DND-41 (cell line): ENCODE results near the gene GCFC2.
"Not testable (repeated sequence)": the region's sequence is repeated elsewhere in the genome, so short reads cannot be mapped to it uniquely, and the experiment has no call there.

Experiments used
- ATAC-seq: fragments of 200-7000 bp; cut with Tn5 transposase; 3 replicates; pipeline ENCODE4 v1.9.1; 2021; ENCODE audit warnings: low read depth; ENCODE audit not compliant: insufficient read depth
- DNase-seq: peaks from one replicate; pipeline ENCODE4 v3.0.0-alpha.2; 2020
- H2AFZ ChIP-seq: 2 replicates; pipeline ENCODE4 v1.6.0; 2012; ENCODE audit warnings: low read depth, low read length
- H3K27ac ChIP-seq: 2 replicates; pipeline ENCODE4 v1.5.1; 2012; ENCODE audit warnings: low read length, inconsistent platforms
- H3K27me3 ChIP-seq: fragments of 200-600 bp; sonication (generic); 2 replicates; pipeline ENCODE4 v1.6.0; 2012; ENCODE audit warnings: low read length, mild to moderate bottlenecking, inconsistent platforms; ENCODE audit not compliant: insufficient read depth, poor library complexity
- H3K36me3 ChIP-seq: 2 replicates; pipeline ENCODE4 v1.5.1; 2012; ENCODE audit warnings: low read length, inconsistent platforms; ENCODE audit not compliant: insufficient read depth
- H3K4me1 ChIP-seq: 2 replicates; pipeline ENCODE4 v1.5.1; 2012; ENCODE audit warnings: mild to moderate bottlenecking, low read length; ENCODE audit not compliant: insufficient read depth
- H3K4me2 ChIP-seq: 2 replicates; pipeline ENCODE4 v1.6.0; 2012; ENCODE audit warnings: mild to moderate bottlenecking, moderate library complexity, low read length, inconsistent platforms; ENCODE audit not compliant: insufficient read depth
- H3K4me3 ChIP-seq, 2 experiments: fragments of 200-600 bp in 1 of 2; shearing (Covaris generic) in 1 of 2; 2 replicates each; pipeline ENCODE4 v1.5.1; 2012 to 2016; ENCODE audit warnings: inconsistent platforms in 2 of 2, low read length in 2 of 2, mild to moderate bottlenecking in 2 of 2, low read depth in 1 of 2, moderate library complexity in 1 of 2
- H3K79me2 ChIP-seq: 2 replicates; pipeline ENCODE4 v1.6.0; 2012; ENCODE audit warnings: low read length, inconsistent platforms; ENCODE audit not compliant: insufficient read depth
- H3K9ac ChIP-seq: 2 replicates; pipeline ENCODE4 v1.6.0; 2012; ENCODE audit warnings: low read depth, mild to moderate bottlenecking, inconsistent platforms, low read length, moderate library complexity
- H3K9me3 ChIP-seq: 2 replicates; pipeline ENCODE4 v1.5.1; 2012; ENCODE audit warnings: low read length, moderate library complexity, mild to moderate bottlenecking, inconsistent platforms; ENCODE audit not compliant: insufficient read depth, severe bottlenecking
- H4K20me1 ChIP-seq: 2 replicates; pipeline ENCODE4 v1.6.0; 2012; ENCODE audit warnings: low read length; ENCODE audit not compliant: insufficient read depth
- EZH2 ChIP-seq: IDR thresholded peaks from 3 replicates; pipeline ENCODE4 v1.6.1; 2012; ENCODE audit warnings: borderline replicate concordance, low read depth, mild to moderate bottlenecking, moderate library complexity, low read length, inconsistent platforms; ENCODE audit not compliant: severe bottlenecking
- TF ChIP-seq, protein P1 (sequence below): IDR thresholded peaks from 2 replicates; pipeline ENCODE4 v1.5.1; 2012; ENCODE audit warnings: borderline replicate concordance, low read length, moderate library complexity, mild to moderate bottlenecking; ENCODE audit not compliant: poor library complexity, severe bottlenecking; ENCODE audit errors: extremely low read depth

The GCFC2 gene

DNA sequence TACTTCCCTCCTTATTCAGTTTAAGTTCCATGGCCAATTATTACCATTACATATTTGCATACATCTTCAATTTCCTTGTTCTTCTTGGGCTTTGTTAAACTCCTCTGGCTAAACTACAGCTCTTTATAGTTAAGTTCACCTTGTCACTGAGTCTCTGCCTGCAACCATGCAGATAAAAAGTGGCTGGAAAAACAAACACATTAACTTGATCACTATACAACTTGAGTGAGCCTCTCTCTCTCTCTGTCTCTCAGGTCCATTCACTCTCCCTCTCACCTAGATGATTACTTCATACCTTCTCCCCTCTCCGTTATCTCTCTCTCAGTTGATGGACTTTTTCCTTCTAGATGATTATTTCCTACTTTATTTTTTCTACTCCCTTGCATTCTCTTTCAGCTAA lies 30.3 kb downstream of the GCFC2 start:
- H3K36me3 ChIP-seq: peaks cover 32% of the 10 kb centered on the region
- no peak for DNase-seq
- TF ChIP-seq, protein P1, sequence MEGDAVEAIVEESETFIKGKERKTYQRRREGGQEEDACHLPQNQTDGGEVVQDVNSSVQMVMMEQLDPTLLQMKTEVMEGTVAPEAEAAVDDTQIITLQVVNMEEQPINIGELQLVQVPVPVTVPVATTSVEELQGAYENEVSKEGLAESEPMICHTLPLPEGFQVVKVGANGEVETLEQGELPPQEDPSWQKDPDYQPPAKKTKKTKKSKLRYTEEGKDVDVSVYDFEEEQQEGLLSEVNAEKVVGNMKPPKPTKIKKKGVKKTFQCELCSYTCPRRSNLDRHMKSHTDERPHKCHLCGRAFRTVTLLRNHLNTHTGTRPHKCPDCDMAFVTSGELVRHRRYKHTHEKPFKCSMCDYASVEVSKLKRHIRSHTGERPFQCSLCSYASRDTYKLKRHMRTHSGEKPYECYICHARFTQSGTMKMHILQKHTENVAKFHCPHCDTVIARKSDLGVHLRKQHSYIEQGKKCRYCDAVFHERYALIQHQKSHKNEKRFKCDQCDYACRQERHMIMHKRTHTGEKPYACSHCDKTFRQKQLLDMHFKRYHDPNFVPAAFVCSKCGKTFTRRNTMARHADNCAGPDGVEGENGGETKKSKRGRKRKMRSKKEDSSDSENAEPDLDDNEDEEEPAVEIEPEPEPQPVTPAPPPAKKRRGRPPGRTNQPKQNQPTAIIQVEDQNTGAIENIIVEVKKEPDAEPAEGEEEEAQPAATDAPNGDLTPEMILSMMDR: no peak
- no peak for TF ChIP-seq EZH2
- H2AFZ ChIP-seq: no peak overlapping the region
- H3K9me3 ChIP-seq: no peaks in the 10 kb centered on the region
- no peak for ATAC-seq
- H3K4me2 ChIP-seq: no peak overlapping the region
- no peaks in the 10 kb centered on the region for H4K20me1 ChIP-seq
- H3K4me3 ChIP-seq: no peak overlapping the region
- no peaks in the 10 kb centered on the region for H3K27me3 ChIP-seq
- H3K4me1 ChIP-seq: peaks cover 6% of the 10 kb centered on the region; the same call in 1 of the 2 replicates
- no peak overlapping the region for H3K27ac ChIP-seq
- no peak overlapping the region for H3K9ac ChIP-seq
- H3K79me2 ChIP-seq: no peaks in the 10 kb centered on the region

DNA sequence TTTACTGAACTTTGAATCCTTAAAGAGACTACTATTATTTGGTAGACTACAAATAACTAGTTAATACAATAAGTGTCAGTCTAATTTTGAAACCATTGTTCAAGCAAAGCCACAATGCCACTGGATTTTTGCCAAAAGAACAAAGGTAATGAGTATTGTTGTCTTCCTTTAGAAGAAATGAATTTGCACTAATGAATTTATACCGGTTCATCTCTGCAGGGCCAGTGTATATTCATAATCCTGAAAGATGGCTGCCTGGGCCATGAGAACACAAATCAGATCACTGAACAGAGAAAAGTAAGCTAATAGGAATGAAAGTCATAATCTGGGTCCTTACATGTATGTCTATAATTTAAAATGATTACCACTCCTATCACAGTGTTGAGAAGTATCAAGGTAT lies 31.2 kb downstream of the GCFC2 start:
- H3K79me2 ChIP-seq: no peaks in the 10 kb centered on the region
- no peak overlapping the region for H3K4me2 ChIP-seq
- peaks cover 25% of the 10 kb centered on the region for H3K36me3 ChIP-seq
- no peaks in the 10 kb centered on the region for H3K9me3 ChIP-seq
- no peak for ATAC-seq
- H2AFZ ChIP-seq: no peak overlapping the region
- TF ChIP-seq, protein P1: no peak
- TF ChIP-seq EZH2: no peak
- H3K27ac ChIP-seq: no peak overlapping the region
- no peak overlapping the region for H3K9ac ChIP-seq
- H4K20me1 ChIP-seq: no peaks in the 10 kb centered on the region
- H3K27me3 ChIP-seq: no peaks in the 10 kb centered on the region
- no peak overlapping the region for H3K4me3 ChIP-seq
- peaks cover 6% of the 10 kb centered on the region; the same call in 1 of the 2 replicates for H3K4me1 ChIP-seq
- no peak for DNase-seq

DNA sequence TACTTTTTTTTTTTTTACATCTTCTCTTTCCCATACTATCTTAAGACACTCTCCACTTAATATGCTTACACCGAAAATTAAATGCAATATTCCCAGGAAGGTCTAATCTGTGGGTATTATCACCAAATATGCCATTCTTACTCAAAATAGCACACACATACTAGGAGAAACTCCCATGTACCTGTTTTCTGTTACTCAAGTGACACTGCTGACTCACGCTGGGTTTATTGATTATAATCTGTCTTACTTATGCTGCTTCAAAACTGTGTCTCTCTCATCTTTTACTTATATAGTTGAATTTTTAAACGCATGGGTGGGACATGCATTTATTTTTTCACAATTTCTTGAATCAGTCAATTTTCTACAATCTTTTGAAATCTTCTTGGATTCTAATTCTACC lies 34.3 kb downstream of the GCFC2 start:
- no peak overlapping the region for H2AFZ ChIP-seq
- peaks cover 6% of the 10 kb centered on the region; the same call in 1 of the 2 replicates for H3K4me1 ChIP-seq
- DNase-seq (no peak), ATAC-seq (no peak)
- no peaks in the 10 kb centered on the region for H3K79me2 ChIP-seq
- H3K27ac ChIP-seq: no peak overlapping the region
- peaks cover 36% of the 10 kb centered on the region for H3K36me3 ChIP-seq
- H3K4me2 ChIP-seq: no peak overlapping the region
- no peak overlapping the region for H3K4me3 ChIP-seq
- no peak for TF ChIP-seq EZH2
- TF ChIP-seq, protein P1: no peak
- H3K9ac ChIP-seq: no peak overlapping the region
- no peaks in the 10 kb centered on the region for H4K20me1 ChIP-seq
- no peaks in the 10 kb centered on the region for H3K9me3 ChIP-seq
- H3K27me3 ChIP-seq: no peaks in the 10 kb centered on the region

DNA sequence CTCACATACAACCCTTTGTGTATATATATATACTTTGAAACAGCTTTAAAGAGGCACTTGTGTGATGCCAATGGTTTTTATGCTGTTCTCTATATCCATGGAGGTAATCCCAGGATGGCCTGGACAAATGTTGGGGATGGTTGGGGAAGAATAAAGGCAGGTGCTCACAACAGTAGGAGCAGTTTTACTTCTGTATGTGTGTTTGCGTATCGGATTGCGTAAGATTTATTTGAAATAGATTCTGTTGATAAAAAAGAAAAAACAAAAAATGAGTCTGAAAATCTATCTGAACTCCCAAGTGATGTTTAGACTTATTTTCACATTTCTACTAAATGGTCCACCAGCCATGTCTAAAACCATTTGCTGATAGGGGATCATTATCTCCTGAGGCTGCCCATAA lies 34.8 kb downstream of the GCFC2 start:
- H2AFZ ChIP-seq: no peak overlapping the region
- no peak overlapping the region for H3K9ac ChIP-seq
- H3K4me2 ChIP-seq: no peak overlapping the region
- H3K79me2 ChIP-seq: no peaks in the 10 kb centered on the region
- TF ChIP-seq, protein P1: no peak
- no peak for TF ChIP-seq EZH2
- no peaks in the 10 kb centered on the region for H3K27me3 ChIP-seq
- no peak overlapping the region for H3K4me3 ChIP-seq
- no peaks in the 10 kb centered on the region for H3K9me3 ChIP-seq
- no peak for ATAC-seq
- H3K27ac ChIP-seq: no peak overlapping the region
- H3K4me1 ChIP-seq: peaks cover 6% of the 10 kb centered on the region; the same call in 1 of the 2 replicates
- no peak for DNase-seq
- no peaks in the 10 kb centered on the region for H4K20me1 ChIP-seq
- H3K36me3 ChIP-seq: peaks cover 36% of the 10 kb centered on the region

DNA sequence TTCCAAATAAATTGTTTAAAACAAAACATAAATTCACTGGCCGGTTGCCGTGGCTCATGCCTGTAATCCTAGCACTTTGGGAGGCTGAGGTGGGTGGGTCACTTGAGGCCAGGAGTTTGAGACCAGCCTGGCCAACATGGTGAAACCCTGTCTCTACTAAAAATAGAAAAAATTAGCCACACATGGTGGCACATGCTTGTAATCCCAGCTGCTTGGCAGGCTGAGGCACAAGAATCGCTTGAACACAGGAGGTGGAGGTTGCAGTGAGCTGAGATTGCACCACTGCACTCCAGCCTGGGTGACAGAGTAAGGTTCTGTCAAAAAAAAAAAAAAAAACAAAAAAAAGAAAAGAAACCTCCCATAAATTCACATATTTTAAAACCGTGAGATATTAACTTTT lies 35.3 kb downstream of the GCFC2 start:
- not testable (repeated sequence) for H3K4me3 ChIP-seq, H3K9ac ChIP-seq, DNase-seq, H3K79me2 ChIP-seq, H3K27ac ChIP-seq, H4K20me1 ChIP-seq, H3K9me3 ChIP-seq, H2AFZ ChIP-seq, H3K27me3 ChIP-seq, ATAC-seq, H3K4me1 ChIP-seq, H3K4me2 ChIP-seq
- H3K36me3 ChIP-seq: peaks cover 38% of the 10 kb centered on the region
